ENCODE data around the gene POLR2L. TPM values are rescaled to one million over a fixed set of nuclear protein-coding genes. Genes with fewer than 3 reads are reported as not detected.

Gene POLR2L
- total and polyA plus RNA-seq, 2 of the 13 experiments (the other 11 are each of a cell fraction or from before 2014, with no cell fraction given), result 104 to 114 TPM

- TF ChIP-seq, protein P1, sequence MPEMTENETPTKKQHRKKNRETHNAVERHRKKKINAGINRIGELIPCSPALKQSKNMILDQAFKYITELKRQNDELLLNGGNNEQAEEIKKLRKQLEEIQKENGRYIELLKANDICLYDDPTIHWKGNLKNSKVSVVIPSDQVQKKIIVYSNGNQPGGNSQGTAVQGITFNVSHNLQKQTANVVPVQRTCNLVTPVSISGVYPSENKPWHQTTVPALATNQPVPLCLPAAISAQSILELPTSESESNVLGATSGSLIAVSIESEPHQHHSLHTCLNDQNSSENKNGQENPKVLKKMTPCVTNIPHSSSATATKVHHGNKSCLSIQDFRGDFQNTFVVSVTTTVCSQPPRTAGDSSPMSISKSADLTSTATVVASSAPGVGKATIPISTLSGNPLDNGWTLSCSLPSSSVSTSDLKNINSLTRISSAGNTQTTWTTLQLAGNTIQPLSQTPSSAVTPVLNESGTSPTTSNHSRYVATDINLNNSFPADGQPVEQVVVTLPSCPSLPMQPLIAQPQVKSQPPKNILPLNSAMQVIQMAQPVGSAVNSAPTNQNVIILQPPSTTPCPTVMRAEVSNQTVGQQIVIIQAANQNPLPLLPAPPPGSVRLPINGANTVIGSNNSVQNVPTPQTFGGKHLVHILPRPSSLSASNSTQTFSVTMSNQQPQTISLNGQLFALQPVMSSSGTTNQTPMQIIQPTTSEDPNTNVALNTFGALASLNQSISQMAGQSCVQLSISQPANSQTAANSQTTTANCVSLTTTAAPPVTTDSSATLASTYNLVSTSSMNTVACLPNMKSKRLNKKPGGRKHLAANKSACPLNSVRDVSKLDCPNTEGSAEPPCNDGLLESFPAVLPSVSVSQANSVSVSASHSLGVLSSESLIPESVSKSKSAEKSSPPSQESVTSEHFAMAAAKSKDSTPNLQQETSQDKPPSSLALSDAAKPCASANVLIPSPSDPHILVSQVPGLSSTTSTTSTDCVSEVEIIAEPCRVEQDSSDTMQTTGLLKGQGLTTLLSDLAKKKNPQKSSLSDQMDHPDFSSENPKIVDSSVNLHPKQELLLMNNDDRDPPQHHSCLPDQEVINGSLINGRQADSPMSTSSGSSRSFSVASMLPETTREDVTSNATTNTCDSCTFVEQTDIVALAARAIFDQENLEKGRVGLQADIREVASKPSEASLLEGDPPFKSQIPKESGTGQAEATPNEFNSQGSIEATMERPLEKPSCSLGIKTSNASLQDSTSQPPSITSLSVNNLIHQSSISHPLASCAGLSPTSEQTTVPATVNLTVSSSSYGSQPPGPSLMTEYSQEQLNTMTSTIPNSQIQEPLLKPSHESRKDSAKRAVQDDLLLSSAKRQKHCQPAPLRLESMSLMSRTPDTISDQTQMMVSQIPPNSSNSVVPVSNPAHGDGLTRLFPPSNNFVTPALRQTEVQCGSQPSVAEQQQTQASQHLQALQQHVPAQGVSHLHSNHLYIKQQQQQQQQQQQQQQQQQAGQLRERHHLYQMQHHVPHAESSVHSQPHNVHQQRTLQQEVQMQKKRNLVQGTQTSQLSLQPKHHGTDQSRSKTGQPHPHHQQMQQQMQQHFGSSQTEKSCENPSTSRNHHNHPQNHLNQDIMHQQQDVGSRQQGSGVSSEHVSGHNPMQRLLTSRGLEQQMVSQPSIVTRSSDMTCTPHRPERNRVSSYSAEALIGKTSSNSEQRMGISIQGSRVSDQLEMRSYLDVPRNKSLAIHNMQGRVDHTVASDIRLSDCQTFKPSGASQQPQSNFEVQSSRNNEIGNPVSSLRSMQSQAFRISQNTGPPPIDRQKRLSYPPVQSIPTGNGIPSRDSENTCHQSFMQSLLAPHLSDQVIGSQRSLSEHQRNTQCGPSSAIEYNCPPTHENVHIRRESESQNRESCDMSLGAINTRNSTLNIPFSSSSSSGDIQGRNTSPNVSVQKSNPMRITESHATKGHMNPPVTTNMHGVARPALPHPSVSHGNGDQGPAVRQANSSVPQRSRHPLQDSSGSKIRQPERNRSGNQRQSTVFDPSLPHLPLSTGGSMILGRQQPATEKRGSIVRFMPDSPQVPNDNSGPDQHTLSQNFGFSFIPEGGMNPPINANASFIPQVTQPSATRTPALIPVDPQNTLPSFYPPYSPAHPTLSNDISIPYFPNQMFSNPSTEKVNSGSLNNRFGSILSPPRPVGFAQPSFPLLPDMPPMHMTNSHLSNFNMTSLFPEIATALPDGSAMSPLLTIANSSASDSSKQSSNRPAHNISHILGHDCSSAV (CRISPR knock-in tag; IDR thresholded peaks at IDR 0.05; ENCODE audit: borderline replicate concordance), result no peak
- TF ChIP-seq HINFP (CRISPR knock-in tag; IDR thresholded peaks at IDR 0.05; ENCODE audit: low read depth), result no peak
- TF ChIP-seq MED1 (CRISPR knock-in tag; IDR thresholded peaks at IDR 0.05), result no peak
- TF ChIP-seq MIXL1 (CRISPR knock-in tag; IDR thresholded peaks at IDR 0.05), result no peak
- no peak for TF ChIP-seq RARA (CRISPR knock-in tag; IDR thresholded peaks at IDR 0.05)
- TF ChIP-seq PHF5A (CRISPR knock-in tag; IDR thresholded peaks at IDR 0.05; ENCODE audit: low read depth, unreplicated experiment), result no peak
- TF ChIP-seq JUN (CRISPR knock-in tag; IDR thresholded peaks at IDR 0.05), result no peak
- no peak for TF ChIP-seq SMC3 (IDR thresholded peaks at IDR 0.05; ENCODE audit: low read length)
- no peak for TF ChIP-seq BCLAF1 (IDR thresholded peaks at IDR 0.05)
- 0 out of 2 replicates have a peak, but pooled peaks have one; percentile 60 for TF ChIP-seq KDM5B (CRISPR knock-in tag; IDR thresholded peaks at IDR 0.05; ENCODE audit: borderline replicate concordance)
- no peak for TF ChIP-seq HOXA9 (CRISPR knock-in tag; IDR thresholded peaks at IDR 0.05; ENCODE audit: borderline replicate concordance)
- no peak for TF ChIP-seq SNAPC2 (CRISPR knock-in tag; IDR thresholded peaks at IDR 0.05)
- TF ChIP-seq HNRNPL (IDR thresholded peaks at IDR 0.05; ENCODE audit: low read depth, low read length), result peak; percentile 89
- no peak for TF ChIP-seq FOXO1 (CRISPR knock-in tag; IDR thresholded peaks at IDR 0.05)
- TF ChIP-seq ZNF615 (CRISPR knock-in tag; IDR thresholded peaks at IDR 0.05; ENCODE audit: borderline replicate concordance), result no peak
- TF ChIP-seq KAT8 (CRISPR knock-in tag; IDR thresholded peaks at IDR 0.05), result no peak
- no peak for TF ChIP-seq ZNF224 (CRISPR knock-in tag; IDR thresholded peaks at IDR 0.05)
These were observed 45.6 kb downstream of the POLR2L start (continued) for GRCh38 chr11:796565-797295.
